ENCODE measurements around the gene PRCP. TPM values are rescaled to one million over a fixed set of nuclear protein-coding genes. Genes with fewer than 3 reads are reported as not detected.

The PRCP gene
- total and polyA plus RNA-seq, 2 donors (not counting 3 experiments of a cell fraction or from before 2014, with no cell fraction given) = 170 to 277 TPM

- no TSS peak for BruUV-seq (replicated peaks)
- ChIA-PET POLR2A (no interaction called here), CTCF (interaction anchor here (1.5 to 2.1 kb wide), 3 partner anchors 10 to 70 kb away, joined by 5 to 10 read pairs (median 7); no protein-coding TSS in a partner anchor)
- intact Hi-C loops (cut with micrococcal nuclease) (no loop called here), dilution Hi-C loops (cut with MboI; ENCODE audit: extremely low pct_ligation_motif_present, low sequenced_read_pairs) (no loop called here)
- Histone ChIP-seq H3K36me3 (ENCODE audit: control insufficient read depth in 2 of 2, extremely low read depth in 1 of 2, insufficient read depth in 2 of 2, low read length in 2 of 2) (no peaks in the 10 kb centered on the region), H3K27me3 (ENCODE audit: control insufficient read depth in 2 of 2, insufficient read depth in 2 of 2, low read length in 2 of 2) (no peaks in the 10 kb centered on the region), H3K79me2 (ENCODE audit: control insufficient read depth, insufficient read depth, low read length) (no peaks in the 10 kb centered on the region), H3K27ac (ENCODE audit: insufficient read depth, low read depth, low read length) (no peak overlapping the region), H3K4me3 (replicated peaks in 1 of 3; ENCODE audit: insufficient read depth in 1 of 3, low read depth in 1 of 3, low read length in 3 of 3) (no peak overlapping the region), H3K9me1 (replicated peaks; ENCODE audit: control insufficient read depth, extremely low read depth, insufficient read depth, low read length) (no peaks in the 10 kb centered on the region), H3K4me1 (ENCODE audit: control insufficient read depth, extremely low read depth, insufficient read depth, low read length) (no peaks in the 10 kb centered on the region), H4K20me1 (replicated peaks; ENCODE audit: control insufficient read depth, extremely low read depth, insufficient read depth, low read length) (no peaks in the 10 kb centered on the region), H3K9me3 (replicated peaks; ENCODE audit: control insufficient read depth, insufficient read depth, low read length) (no peaks in the 10 kb centered on the region), H3K4me2 (ENCODE audit: insufficient read depth, low read length) (no peak overlapping the region), H2AFZ (ENCODE audit: low read depth, low read length) (no peak overlapping the region), H3K9ac (replicated peaks; ENCODE audit: extremely low read depth, insufficient read depth, low read length) (no peak overlapping the region)
- FAIRE-seq (no peak), DNase-seq (ENCODE audit: low read depth, low spot score) (no peak)
- TF ChIP-seq, protein P1, sequence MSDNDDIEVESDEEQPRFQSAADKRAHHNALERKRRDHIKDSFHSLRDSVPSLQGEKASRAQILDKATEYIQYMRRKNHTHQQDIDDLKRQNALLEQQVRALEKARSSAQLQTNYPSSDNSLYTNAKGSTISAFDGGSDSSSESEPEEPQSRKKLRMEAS (IDR thresholded peaks at IDR 0.05; ENCODE audit: insufficient read depth, insufficient read length) = no peak
- TF ChIP-seq JUN (IDR thresholded peaks at IDR 0.05; ENCODE audit: borderline replicate concordance, insufficient read depth, insufficient read length, low read depth) = no peak
- TF ChIP-seq CTCF (IDR thresholded peaks at IDR 0.05; ENCODE audit: extremely low read depth in 1 of 2, insufficient read depth in 1 of 2, low read depth in 1 of 2, low read length in 2 of 2) = no peak
- no peak for TF ChIP-seq GATA2 (IDR thresholded peaks at IDR 0.05; ENCODE audit: insufficient read depth, insufficient read length, low read depth, low read length)
- TF ChIP-seq MYC (IDR thresholded peaks at IDR 0.05; ENCODE audit: low read depth, low read length) = no peak
- no peak for TF ChIP-seq FOS (IDR thresholded peaks at IDR 0.05; ENCODE audit: borderline replicate concordance, insufficient read depth, low read length)
- no peak for TF ChIP-seq POLR2A (IDR thresholded peaks at IDR 0.05; ENCODE audit: low read depth, low read length)
- TF ChIP-seq EZH2 (IDR thresholded peaks at IDR 0.05; ENCODE audit: borderline replicate concordance, low read depth, low read length, severe bottlenecking) = no peak
- no peak for TF ChIP-seq POLR2AphosphoS5 (IDR thresholded peaks at IDR 0.05; ENCODE audit: insufficient read depth, low read depth, low read length)
Measured at GRCh38 chr11:82845356-82846353, 54.6 kb downstream of the PRCP start.

All from endothelial cell of umbilical vein (primary cell).